ENCODE measurements around the gene NOM1. TPM values are rescaled to one million over a fixed set of nuclear protein-coding genes. Genes with fewer than 3 reads are reported as not detected.

Gene NOM1
- total RNA-seq: 17.5 and 30.0 TPM in 2 replicates

GRCh38 chr7:156949541-156950380 lies at the start of gene NOM1:
TSS of gene NOM1 (plus strand) at chr7:156949712. CDS start at chr7:156949738, 26 bp downstream.

GRCh38 chr7:157010588-157011332 lies 61.2 kb downstream of the NOM1 start, which contains the start of gene MNX1:
TSS of gene MNX1 (minus strand) at chr7:157010663. CDS start at chr7:157010350, 313 bp downstream.

Other genes starting within 250 kb of the NOM1 start
- gene LMBR1, start 56.5 kb upstream of the NOM1 start, total RNA-seq: 51.7 and 53.6 TPM in 2 replicates
- not detected in 2 replicates for gene MNX1, start 61.0 kb downstream of the NOM1 start, total RNA-seq
- gene UBE3C, start 189.2 kb downstream of the NOM1 start, total RNA-seq: 86.1 and 125 TPM in 2 replicates

Data from smooth muscle cell of the umbilical artery (primary cell).